WTC11 (cell line): Measurements from ENCODE around the gene PEX16.

Experiments used
- ATF1 ChIP-seq: sonication (generic); formaldehyde crosslinking; IDR thresholded peaks from 2 replicates; pipeline ENCODE4 v1.8.1; 2023; ENCODE audit warnings: mild to moderate bottlenecking, moderate library complexity, missing genetic modification reagents
- CBFB ChIP-seq: sonication (generic); formaldehyde crosslinking; IDR thresholded peaks from 2 replicates; pipeline ENCODE4 v1.8.1; 2022; ENCODE audit warnings: mild to moderate bottlenecking, low read depth, missing genetic modification reagents
- IRF2 ChIP-seq: sonication (generic); formaldehyde crosslinking; IDR thresholded peaks from 2 replicates; pipeline ENCODE4 v1.8.0; 2022; ENCODE audit warnings: low read depth, missing genetic modification reagents, borderline replicate concordance
- JUN ChIP-seq: sonication (generic); formaldehyde crosslinking; IDR thresholded peaks from 2 replicates; pipeline ENCODE4 v1.8.0; 2023; ENCODE audit warnings: mild to moderate bottlenecking, missing genetic modification reagents
- PRRX2 ChIP-seq: fragments of 250-450 bp; sonication (Bioruptor Pico); IDR thresholded peaks from 2 replicates; pipeline ENCODE4 v1.8.0; 2021; ENCODE audit warnings: mild to moderate bottlenecking
- TCF7 ChIP-seq: sonication (generic); formaldehyde crosslinking; IDR thresholded peaks from 2 replicates; pipeline ENCODE4 v1.8.0; 2022; ENCODE audit warnings: mild to moderate bottlenecking, low read depth, missing genetic modification reagents, moderate library complexity
- ZNF232 ChIP-seq: sonication (generic); formaldehyde crosslinking; IDR thresholded peaks from 2 replicates; pipeline ENCODE4 v1.8.0; 2022; ENCODE audit warnings: mild to moderate bottlenecking, missing genetic modification reagents
- ZNF317 ChIP-seq: sonication (generic); formaldehyde crosslinking; IDR thresholded peaks from 2 replicates; pipeline ENCODE4 v1.8.1; 2023; ENCODE audit warnings: low read depth, mild to moderate bottlenecking, moderate library complexity, missing genetic modification reagents, borderline replicate concordance
- TF ChIP-seq, protein P1 (sequence below): fragments of 200-600 bp; IDR thresholded peaks from 2 replicates; pipeline ENCODE4 v1.8.0; 2022; ENCODE audit warnings: antibody characterized with exemption
- TF ChIP-seq, protein P2 (sequence below): sonication (generic); formaldehyde crosslinking; IDR thresholded peaks from 2 replicates; pipeline ENCODE4 v1.8.0; 2022; ENCODE audit warnings: mild to moderate bottlenecking, missing genetic modification reagents
- TF ChIP-seq, protein P3 (sequence below): fragments of 250-450 bp; sonication (Bioruptor Pico); IDR thresholded peaks from 2 replicates; pipeline ENCODE4 v1.9.0; 2021; ENCODE audit warnings: mild to moderate bottlenecking
- TF ChIP-seq, protein P4 (sequence below): sonication (generic); formaldehyde crosslinking; IDR thresholded peaks from 2 replicates; pipeline ENCODE4 v1.8.0; 2022; ENCODE audit warnings: mild to moderate bottlenecking, missing genetic modification reagents

DNA sequence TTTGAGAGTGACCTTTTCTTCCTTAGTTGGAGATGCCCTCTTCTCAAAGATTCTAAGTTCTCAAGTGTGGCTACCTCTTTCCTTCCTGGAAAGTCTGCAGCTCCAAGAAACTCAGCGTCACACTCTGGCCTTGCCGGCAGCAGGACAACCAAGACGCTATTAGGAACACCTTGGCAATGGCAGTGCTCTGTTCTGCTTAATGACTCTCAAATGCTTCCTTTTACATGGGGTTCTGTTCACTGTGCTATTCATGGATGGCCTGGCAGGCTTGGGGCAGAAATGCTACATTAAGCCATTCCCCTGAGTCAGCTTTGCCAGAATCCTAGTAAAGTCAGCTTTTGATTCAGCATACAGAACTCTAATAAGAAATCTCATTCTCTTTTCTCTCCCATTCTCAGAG, 30.7 kb upstream of the PEX16 start:
- TF ChIP-seq, protein P1, sequence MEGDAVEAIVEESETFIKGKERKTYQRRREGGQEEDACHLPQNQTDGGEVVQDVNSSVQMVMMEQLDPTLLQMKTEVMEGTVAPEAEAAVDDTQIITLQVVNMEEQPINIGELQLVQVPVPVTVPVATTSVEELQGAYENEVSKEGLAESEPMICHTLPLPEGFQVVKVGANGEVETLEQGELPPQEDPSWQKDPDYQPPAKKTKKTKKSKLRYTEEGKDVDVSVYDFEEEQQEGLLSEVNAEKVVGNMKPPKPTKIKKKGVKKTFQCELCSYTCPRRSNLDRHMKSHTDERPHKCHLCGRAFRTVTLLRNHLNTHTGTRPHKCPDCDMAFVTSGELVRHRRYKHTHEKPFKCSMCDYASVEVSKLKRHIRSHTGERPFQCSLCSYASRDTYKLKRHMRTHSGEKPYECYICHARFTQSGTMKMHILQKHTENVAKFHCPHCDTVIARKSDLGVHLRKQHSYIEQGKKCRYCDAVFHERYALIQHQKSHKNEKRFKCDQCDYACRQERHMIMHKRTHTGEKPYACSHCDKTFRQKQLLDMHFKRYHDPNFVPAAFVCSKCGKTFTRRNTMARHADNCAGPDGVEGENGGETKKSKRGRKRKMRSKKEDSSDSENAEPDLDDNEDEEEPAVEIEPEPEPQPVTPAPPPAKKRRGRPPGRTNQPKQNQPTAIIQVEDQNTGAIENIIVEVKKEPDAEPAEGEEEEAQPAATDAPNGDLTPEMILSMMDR, result no peak
- TF ChIP-seq PRRX2 (CRISPR knock-in tag) (no peak), IRF2 (CRISPR knock-in tag) (no peak), TCF7 (CRISPR knock-in tag) (no peak), JUN (CRISPR knock-in tag) (no peak), ZNF232 (no peak), CBFB (no peak), ATF1 (CRISPR knock-in tag) (no peak), ZNF317 (CRISPR knock-in tag) (no peak)
- TF ChIP-seq, protein P2, sequence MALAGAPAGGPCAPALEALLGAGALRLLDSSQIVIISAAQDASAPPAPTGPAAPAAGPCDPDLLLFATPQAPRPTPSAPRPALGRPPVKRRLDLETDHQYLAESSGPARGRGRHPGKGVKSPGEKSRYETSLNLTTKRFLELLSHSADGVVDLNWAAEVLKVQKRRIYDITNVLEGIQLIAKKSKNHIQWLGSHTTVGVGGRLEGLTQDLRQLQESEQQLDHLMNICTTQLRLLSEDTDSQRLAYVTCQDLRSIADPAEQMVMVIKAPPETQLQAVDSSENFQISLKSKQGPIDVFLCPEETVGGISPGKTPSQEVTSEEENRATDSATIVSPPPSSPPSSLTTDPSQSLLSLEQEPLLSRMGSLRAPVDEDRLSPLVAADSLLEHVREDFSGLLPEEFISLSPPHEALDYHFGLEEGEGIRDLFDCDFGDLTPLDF (CRISPR knock-in tag), result no peak
- TF ChIP-seq, protein P3, sequence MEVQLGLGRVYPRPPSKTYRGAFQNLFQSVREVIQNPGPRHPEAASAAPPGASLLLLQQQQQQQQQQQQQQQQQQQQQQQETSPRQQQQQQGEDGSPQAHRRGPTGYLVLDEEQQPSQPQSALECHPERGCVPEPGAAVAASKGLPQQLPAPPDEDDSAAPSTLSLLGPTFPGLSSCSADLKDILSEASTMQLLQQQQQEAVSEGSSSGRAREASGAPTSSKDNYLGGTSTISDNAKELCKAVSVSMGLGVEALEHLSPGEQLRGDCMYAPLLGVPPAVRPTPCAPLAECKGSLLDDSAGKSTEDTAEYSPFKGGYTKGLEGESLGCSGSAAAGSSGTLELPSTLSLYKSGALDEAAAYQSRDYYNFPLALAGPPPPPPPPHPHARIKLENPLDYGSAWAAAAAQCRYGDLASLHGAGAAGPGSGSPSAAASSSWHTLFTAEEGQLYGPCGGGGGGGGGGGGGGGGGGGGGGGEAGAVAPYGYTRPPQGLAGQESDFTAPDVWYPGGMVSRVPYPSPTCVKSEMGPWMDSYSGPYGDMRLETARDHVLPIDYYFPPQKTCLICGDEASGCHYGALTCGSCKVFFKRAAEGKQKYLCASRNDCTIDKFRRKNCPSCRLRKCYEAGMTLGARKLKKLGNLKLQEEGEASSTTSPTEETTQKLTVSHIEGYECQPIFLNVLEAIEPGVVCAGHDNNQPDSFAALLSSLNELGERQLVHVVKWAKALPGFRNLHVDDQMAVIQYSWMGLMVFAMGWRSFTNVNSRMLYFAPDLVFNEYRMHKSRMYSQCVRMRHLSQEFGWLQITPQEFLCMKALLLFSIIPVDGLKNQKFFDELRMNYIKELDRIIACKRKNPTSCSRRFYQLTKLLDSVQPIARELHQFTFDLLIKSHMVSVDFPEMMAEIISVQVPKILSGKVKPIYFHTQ (CRISPR knock-in tag), result no peak
- TF ChIP-seq, protein P4, sequence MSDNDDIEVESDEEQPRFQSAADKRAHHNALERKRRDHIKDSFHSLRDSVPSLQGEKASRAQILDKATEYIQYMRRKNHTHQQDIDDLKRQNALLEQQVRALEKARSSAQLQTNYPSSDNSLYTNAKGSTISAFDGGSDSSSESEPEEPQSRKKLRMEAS (CRISPR knock-in tag), result no peak
